T47D (cell line): Measurements from ENCODE around the gene PNPLA7.
A peak's percentile ranks its signal among the peaks of the same experiment; 100 is the strongest.

ENCODE experiments used
- DNase-seq, 2 experiments: peaks; one replicate each; pipeline versions ENCODE4 v3.0.0 to v3.0.0-alpha.2; 2011 to 2012; ENCODE audit warnings: low read depth in 1 of 2, low spot score in 1 of 2
- JUND ChIP-seq: IDR thresholded peaks from 2 replicates; pipeline ENCODE4 v1.6.1; 2012; ENCODE audit warnings: low read depth
- in situ Hi-C: cut with HindIII; loops from 2 replicates; pipeline ENCODE4 v1.10.0; 2016; ENCODE audit warnings: low sequenced_read_pairs, low pct_unique_long_range_greater_than_20kb

PNPLA7 gene

DNA sequence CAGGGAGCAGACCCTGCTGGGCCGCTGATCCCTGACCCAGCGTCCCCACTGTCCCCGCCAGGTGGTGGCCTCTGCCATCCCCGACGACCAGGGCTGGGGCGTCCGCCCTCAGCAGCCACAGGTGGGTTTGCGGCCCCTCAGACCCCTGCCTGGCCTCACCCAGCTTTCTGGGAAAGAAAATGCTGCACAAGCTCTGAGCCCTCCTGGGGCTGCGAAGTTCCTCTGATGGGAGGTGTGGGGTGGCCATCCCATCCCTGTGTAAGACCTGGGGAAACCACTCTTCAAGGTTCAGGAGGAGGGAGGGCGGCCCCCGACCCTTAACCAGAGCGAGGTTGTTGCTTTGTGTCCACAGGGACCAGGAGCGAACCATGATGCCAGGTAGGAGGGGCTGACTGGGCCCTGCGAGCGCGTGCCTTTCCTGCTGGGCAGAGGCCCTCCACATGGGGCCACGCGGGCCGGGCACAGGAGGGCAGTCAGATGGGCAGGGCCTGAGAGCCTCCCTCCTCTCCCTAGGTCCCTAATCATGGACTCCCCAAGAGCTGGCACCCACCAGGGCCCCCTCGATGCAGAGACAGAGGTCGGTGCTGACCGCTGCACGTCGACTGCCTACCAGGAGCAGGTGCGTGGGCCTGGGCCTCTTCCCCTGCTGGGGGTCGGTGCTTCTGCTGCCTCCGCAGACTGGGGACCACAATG lies 119.3 kb downstream of the PNPLA7 start:
- DNase-seq, result no peak
- no peak for TF ChIP-seq JUND
- in situ Hi-C loops, result no loop called here

DNA sequence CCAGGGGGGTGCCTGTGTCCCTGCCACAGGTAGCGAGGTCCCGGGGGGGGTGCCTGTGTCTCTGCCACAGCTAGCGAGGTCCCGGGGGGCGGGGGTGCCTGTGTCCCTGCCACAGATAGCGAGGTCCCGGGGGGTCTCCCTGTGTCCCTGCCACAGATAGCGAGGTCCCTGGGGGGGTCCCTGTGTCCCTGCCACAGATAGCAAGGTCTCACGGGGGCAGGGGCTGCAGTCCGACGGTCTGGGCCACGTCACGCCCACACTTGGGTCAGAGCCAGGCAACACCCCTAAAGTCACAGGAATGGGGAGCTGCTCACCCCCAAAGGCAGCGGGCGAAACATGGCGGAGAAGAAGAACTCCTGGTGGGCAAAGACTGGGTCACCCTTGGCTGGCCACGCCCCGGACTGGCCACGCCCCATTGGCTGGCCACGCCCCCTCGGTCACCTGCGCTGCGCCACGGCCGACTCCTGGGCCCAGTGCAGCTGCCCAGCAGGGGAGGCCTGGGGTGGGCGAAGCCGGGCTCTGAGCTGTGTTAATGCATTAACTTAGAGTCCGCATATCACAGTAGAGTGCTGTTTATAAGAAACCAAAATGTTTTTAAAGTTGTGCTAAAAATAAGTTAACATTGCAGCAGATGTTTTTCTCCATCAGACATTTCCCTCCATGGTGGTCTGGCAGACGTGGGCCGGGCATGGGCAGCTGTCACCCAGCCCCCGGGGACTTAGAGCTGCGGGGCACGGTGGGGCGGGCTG lies 120.1 kb downstream of the PNPLA7 start:
- no peak for TF ChIP-seq JUND
- peak; percentile 58 to 66 for DNase-seq
- in situ Hi-C loops, result no loop called here

DNA sequence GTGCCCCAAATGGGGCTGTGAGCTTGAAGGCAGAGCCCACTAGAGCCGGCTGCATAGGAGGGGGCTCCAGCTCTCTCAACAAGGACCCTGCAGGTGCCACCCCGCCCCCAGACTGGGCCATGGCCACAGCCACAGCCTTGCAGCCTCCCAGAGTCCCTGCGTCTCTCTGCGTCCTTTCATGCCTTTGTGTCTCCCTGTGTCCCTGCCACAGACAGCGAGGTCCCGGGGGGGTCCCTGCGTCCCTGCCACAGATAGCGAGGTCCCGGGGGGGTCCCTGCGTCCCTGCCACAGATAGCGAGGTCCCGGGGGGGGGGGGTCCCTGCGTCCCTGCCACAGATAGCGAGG lies 120.7 kb downstream of the PNPLA7 start:
- no peak for TF ChIP-seq JUND
- no peak for DNase-seq
- in situ Hi-C loops, result no loop called here

DNA sequence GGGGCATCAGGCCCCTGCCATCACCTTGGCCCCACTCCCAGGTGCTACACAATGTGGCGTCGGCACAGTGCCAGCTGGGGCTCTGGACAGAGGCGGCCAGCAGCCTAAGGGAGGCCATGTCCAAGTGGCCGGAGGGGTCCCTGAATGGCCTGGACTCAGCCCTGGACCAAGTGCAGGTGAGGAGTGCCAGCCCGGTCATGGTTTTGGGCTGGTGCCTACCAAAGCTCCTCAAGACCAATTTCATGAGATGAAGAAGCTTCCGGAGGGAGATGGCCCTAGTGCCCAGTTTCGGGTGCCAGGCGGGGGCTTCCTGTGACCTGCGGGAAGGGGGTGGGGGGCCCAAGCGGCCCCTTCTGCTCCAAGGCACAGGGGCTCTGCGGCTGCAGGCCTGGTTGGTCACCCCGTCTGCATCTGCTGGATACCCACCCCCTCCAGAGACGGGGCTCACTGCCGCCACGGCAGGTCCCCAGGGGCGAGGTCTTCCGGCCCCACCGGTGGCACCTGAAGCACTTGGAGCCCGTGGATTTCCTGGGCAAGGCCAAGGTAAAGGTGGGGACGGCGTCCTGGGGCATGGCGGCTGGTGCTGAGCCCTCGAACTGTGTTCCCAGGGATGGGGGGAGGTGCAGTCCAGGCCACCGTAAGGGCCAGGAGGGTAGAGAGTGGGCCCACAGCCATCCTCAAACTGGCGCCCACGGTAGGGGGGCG lies 121.2 kb downstream of the PNPLA7 start:
- in situ Hi-C loops, result no loop called here
- no peak for DNase-seq
- TF ChIP-seq JUND, result no peak

DNA sequence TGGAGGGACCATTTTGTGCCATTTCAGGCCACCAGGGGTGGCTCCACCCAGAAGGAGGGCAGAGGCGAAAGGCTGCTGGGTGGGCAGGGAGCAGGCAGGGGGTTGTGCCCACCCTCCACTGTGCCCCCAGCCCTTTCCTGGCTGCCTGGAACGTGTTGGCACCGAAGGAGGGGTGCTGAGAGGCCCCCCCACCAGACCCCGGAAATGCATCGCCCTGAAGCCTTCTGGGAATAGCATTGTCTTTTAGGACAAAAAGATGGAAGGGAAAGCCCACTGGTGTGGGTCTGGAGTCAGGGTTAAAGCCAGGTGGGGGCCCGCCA lies 121.9 kb downstream of the PNPLA7 start:
- in situ Hi-C loops, result no loop called here

DNA sequence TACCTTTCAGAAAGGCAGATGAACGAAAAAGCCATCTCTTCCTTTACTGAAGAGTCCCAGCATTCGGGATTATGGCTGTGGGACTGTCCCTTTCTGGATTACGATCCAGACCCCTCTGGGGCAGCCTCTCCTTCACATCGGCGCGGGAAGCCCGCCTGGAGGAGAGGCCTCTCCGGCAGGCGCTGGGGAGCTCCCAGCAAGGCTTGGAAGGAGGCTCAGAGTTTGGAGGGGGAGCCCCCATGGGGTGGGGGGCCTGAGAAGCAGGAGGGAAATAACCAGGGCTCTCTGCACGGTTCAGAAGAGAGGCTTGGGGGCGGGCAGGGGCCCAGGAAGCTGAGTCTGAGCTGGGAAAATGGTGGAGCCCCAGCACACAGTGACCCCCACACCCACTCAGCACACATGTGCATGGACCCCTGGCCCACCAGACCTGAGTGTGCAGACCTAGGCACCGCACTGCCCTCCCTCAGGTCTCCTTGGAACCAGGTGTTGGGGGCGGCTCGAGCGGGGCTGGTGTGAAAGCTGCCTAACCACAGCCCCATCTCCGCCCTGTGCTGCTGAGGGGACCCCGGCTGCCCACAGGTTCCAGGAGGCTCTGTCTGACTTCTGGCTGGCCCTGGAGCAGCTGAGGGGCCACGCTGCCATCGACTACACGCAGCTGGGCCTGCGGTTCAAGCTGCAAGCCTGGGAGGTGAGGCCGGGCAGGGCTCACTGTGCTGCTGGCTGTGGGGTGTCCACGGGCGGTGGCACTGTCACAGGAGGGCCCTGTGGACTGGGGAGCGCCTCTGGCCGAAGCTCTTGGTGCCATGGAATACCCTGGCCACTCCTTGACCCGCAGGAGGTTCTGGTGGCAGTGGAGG lies 122.5 kb downstream of the PNPLA7 start:
- DNase-seq, result no peak
- TF ChIP-seq JUND, result no peak
- in situ Hi-C loops, result no loop called here

More for the DNA sequence above, 121.9 kb downstream of the PNPLA7 start:
- TF ChIP-seq JUND, result no peak
- no peak for DNase-seq

DNA sequence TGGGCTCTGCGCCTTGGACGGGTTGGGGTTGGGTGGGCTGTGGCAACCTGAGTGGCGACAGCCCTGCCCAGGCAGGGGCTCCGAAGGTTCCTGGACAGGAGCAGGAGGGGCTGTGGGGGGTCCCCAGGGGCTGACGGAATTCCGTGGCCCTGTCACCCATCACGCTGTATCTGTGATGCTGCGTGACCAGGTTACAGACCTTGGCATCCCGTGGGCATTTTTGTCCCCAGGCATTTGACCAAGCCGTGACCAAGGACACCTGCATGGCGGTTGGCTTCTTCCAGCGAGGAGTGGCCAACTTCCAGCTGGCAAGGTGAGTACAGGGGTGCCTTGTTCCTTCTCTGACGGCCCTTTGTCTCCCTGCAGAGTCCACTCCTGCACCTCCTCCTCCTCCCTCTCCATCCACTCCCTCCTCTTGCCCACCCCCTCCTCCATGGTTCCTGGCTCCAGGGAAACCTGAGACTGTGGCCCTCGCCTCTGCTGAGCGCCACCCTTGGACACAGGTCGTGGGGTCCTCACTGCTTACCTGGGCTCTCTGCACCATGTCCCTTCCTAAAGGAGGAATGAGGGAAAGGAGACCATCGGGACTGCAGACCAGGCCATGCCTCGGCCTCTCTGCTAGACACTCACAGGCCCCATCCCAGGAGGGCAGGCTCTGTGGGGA lies 124.1 kb downstream of the PNPLA7 start:
- TF ChIP-seq JUND, result no peak
- in situ Hi-C loops, result no loop called here
- no peak for DNase-seq

DNA sequence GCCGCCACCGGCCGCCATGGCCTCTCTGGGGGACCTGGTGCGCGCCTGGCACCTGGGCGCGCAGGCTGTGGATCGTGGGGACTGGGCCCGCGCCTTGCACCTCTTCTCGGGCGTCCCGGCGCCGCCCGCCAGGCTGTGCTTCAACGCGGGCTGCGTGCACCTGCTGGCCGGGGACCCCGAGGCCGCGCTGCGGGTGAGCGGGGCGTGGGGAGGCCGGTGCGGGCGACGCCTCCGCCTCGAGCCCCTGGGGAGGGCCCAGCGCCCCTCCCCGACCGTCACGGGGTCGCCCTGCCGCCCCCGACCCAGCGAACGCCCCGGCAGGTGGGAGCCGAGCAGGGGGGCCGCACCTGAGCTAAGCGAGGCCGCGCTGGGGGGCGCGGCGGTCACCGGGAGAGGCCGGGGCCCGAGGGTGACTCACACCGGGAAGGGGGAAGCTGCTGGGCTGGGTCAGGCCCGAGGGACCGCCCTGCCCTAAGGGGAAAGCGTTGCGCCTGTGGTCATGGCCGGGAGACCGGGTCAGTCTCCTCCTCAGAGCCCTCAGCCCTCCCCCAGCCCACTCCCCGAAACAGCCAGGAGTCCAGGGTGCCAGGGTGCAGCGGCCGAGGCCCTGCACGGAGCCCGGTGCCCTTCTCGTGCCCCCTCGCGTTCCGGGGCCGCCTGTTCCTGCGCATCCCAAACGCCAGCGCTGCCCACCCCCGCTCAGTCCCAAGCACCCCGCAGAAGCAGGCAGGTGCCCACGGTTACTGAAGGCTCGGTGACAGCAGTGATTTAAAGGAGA lies 126.5 kb downstream of the PNPLA7 start:
- peak; percentile 43 to 56 for DNase-seq
- no peak for TF ChIP-seq JUND
- in situ Hi-C loops, result no loop called here

DNA sequence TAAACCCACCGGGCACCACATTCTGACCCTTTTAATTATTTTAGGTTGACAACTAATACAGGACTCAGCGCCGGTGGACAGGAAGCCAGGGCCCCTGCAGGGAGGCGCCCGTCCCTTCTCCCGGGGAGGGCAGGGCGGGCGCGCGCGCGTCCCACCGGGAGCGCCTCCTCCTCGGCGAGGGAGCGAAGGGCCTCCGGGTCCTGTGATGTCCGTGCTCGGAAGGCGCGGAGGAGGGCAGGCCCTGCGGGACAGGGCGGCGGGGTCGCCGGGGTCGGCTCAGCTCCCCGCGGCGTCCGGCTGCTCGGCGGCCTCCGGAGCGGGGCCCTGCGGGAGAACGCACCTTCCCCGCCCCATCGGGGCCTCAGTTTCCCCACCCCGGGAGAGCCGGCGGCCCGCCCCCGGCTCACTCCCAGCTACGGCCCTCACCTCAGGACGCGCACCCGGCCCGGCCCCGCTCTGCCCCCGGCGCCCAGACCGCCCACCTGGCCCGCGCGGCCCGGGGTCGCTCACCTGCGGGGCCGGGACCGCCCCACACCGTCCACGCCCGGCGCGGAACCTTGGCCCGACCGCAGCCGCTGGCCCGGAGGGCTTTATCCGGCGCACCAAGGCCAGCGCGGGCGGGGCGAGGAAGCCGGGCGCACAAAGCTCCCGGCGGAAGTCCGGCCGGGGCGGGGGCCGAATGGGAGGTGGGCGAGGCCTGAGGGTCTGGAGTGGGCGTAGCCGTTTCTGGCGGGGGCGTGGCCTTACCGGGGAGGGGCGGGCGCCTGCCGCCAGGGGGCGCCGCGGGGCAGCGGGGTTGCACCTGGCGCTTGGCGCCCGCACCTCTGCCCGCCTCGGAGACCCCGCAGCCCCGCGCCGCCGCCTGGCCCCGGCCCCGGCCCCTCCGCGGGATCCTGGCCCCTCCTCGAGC lies 127.3 kb downstream of the PNPLA7 start, which contains the start of the genes EXD3 and NOXA1:
EXD3 (minus strand) TSS at position 559 of the 910 bp plus-strand sequence. CDS start 27,805 bp downstream, outside the sequence.
NOXA1 (plus strand) TSS at position 790 of the 910 bp plus-strand sequence. CDS start 137 bp downstream, outside the sequence.
- in situ Hi-C loops, result no loop called here
- DNase-seq, result peak; percentile 87 to 98
- no peak for TF ChIP-seq JUND

DNA sequence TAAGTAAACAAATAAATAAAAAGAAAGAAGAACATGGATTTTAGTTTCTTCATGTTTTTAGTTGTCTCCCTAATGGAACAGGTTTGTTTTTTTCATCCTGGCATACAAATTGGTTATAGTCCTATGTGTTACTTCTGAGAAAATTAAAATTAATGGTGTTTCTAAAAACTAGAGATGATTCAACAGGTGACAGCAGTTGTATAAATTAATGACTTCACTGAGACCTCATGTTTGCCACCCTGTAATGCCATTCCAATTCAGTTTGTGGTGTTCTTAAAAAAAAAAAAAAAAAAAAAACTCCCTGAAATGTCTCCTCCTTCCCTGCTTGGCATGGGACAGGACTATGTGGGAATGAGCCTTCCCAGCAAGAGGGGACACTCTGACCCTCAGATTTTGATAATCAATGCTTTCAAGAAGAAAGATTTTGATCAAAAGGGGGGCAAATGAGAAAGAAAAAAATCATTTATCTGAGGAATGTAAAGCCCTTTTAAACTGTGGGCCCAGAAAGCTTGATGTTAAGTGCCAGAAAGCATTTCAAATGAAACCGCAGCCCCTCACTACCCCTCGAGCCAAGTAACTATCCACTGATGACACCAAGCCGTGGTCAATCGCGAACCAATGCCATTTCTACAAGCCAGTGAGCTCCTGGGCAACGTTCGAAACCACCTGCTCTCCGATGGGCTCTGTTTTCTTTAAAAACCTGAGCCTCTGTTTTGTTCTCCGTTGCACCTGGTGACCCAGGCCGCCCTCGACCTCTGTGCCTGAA lies 128.2 kb downstream of the PNPLA7 start:
- no peak for DNase-seq
- TF ChIP-seq JUND, result no peak
- in situ Hi-C loops, result no loop called here
